Natural killer cell treated with Interleukin-12 subunit alpha and Interleukin-12 subunit beta and Interleukin-15 and Interleukin-18, amount 100 ng/mL, for 72 hours (primary cell): ENCODE results near the gene SIRT5. TPM values are rescaled to one million over a fixed set of nuclear protein-coding genes. Genes with fewer than 3 reads are reported as not detected.

Experiments used
- ATAC-seq, 2 donors: fragments of 150-1000 bp; cut with Tn5 transposase in 1 of 2; sonication (Bioruptor Pico), chemical (Tn5 transposase) in 1 of 2; 2 replicates each; pipeline ENCODE4 v1.10.0; 2021
- DNase-seq: peaks from one replicate; pipeline ENCODE4 v3.0.0; 2022; ENCODE audit warnings: low spot score
- H3K27ac Mint-ChIP-seq, 2 donors: 1 replicate in 1 of 2; 2 replicates in 1 of 2; pipeline ENCODE4 v1.8.0; 2022; ENCODE audit warnings: mixed read lengths in 2 of 2, mild to moderate bottlenecking in 1 of 2, moderate library complexity in 1 of 2
- H3K27me3 Mint-ChIP-seq, 2 donors: 1 replicate in 1 of 2; 2 replicates in 1 of 2; pipeline ENCODE4 v1.8.0; 2022; ENCODE audit warnings: mixed read lengths in 2 of 2
- H3K36me3 Mint-ChIP-seq: one replicate; pipeline ENCODE4 v1.8.0; 2022; ENCODE audit warnings: mixed read lengths
- H3K4me1 Mint-ChIP-seq, 2 donors: 1 replicate in 1 of 2; 2 replicates in 1 of 2; pipeline ENCODE4 v1.8.0; 2022; ENCODE audit warnings: low read depth in 2 of 2, mixed read lengths in 2 of 2, mild to moderate bottlenecking in 1 of 2
- H3K4me3 Mint-ChIP-seq: one replicate; pipeline ENCODE4 v1.8.0; 2022; ENCODE audit warnings: mixed read lengths
- H3K9me3 Mint-ChIP-seq: 2 replicates; pipeline ENCODE4 v1.8.0; 2022; ENCODE audit warnings: mixed read lengths
- total RNA-seq, 2 donors: library from RNA; stranded (reverse); gene quantifications; one replicate each; pipeline ENCODE4 v1.2.3, GENCODE V29; 2022

SIRT5 gene
- total RNA-seq = 1 to 10 TPM; 4.7 to 6.9 TPM

DNA sequence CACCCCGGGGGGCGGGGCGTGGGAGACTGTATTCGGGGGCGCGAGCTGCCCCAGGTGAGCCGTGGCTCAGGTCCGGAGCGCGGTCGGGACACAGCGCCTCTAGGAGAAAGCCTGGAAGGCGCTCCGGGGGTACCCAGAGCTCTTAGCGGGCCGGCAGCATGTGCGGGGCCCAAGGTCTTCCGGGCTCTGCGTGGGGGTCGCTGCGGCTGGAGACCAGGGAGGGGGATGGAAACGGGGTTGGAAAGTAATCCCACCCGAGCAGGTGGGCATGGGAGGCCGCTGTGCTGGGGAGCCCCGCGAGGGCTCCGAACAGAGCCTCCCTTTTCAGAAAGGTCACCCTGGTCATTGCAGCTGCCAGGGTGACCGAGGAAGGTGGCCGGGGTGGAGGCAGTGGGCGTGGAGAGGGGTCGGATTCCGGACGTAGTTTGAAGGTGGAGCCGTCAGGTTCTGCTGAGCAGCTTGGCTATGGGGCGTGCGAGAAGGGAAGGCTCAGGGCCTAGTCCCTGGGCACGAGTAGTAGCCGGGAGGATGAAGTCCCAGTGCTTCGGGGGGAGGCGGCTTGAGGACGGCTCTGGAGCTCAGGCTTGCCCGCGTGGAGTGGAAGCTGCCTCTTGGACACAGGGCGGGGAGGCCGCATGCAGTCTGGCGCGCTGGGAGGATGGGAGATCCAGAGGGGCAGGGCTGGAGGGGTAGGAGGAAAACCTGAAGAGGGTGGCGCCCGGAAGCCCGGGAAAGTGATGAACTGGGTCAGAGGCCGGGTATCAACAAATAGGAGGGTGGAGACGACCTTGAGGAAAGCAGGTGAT lies at the start of gene SIRT5:
Gene SIRT5 (plus strand): TSS at position 31 of the 806 bp plus-strand sequence. CDS start 9,510 bp downstream, outside the sequence.
- Mint-ChIP-seq H3K36me3 (no peaks in the 10 kb centered on the region), H3K27ac (peak within 1 kb of the TSS; percentile 92 to 94), H3K4me3 (peak within 1 kb of the TSS; percentile 94), H3K9me3 (no peaks in the 10 kb centered on the region), H3K4me1 (peaks cover 13 to 17% of the 10 kb centered on the region in 2 donors), H3K27me3 (no peaks in the 10 kb centered on the region)
- peak; percentile 80 to 86 for ATAC-seq
- DNase-seq = peak; percentile 82

DNA sequence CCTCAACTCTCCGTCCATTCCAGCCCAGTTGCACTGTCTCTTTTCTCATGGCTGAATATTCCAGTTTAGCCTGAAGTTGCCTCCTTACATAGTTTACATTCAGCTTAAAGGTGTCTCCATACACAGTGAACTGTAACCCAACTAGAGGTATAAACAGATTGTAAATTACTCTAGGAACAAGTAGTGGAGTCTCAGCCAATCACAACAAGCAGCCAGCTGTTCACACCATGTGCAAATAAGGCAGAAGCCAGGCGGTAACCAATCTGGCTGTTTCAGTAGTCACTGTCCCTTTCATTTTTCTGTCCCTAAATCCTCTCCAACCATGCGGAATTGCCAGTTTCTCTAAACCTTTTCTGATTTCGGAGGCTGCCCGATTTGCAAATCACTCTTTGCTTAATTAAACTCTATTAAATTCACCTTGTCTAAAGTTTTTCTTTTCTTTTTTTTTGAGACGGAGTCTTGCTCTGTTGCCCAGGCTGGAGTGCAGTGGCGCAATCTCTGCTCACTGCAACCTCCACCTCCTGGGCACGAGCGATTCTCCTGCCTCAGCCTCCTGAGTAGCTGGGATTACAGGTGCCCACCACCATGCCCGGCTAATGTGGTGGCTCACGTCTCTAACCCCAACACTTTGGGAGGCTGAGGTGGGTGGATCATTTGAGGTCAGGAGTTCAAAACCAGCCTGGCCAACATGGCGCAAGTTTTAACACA lies 49.4 kb upstream of the SIRT5 start:
- Mint-ChIP-seq H3K4me1 (peaks cover 13 to 14% of the 10 kb centered on the region in 2 donors), H3K9me3 (no peaks in the 10 kb centered on the region), H3K27me3 (no peaks in the 10 kb centered on the region), H3K4me3 (no peak overlapping the region), H3K36me3 (no peaks in the 10 kb centered on the region), H3K27ac (peak overlapping the region in 1 of 2 donors; percentile 80)
- DNase-seq (no peak), ATAC-seq (no peak)

DNA sequence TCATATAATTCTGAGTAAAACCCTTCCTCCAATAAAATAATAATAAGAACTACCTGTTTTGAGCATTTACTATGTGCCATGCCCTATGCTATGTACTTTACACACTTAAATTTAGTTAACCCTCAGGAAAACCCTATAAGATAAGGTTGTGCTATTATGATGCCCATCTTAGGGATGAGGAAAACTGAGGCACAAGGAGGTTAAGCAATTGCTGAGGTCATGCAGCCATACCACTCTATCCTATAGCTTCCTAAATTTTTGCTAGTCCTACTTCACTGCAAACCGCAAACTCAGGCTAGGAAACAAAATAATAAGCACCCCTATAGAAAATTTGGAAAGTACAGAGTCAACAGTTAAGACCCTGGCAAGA lies 48.1 kb upstream of the SIRT5 start:
- H3K9me3 Mint-ChIP-seq = no peaks in the 10 kb centered on the region
- no peaks in the 10 kb centered on the region for H3K36me3 Mint-ChIP-seq
- peak overlapping the region in 1 of 2 donors; percentile 80 for H3K27ac Mint-ChIP-seq
- no peak for ATAC-seq
- DNase-seq = no peak
- H3K4me1 Mint-ChIP-seq = peaks cover 13 to 14% of the 10 kb centered on the region in 2 donors
- H3K27me3 Mint-ChIP-seq = no peaks in the 10 kb centered on the region
- peak overlapping the region; percentile 16 for H3K4me3 Mint-ChIP-seq

DNA sequence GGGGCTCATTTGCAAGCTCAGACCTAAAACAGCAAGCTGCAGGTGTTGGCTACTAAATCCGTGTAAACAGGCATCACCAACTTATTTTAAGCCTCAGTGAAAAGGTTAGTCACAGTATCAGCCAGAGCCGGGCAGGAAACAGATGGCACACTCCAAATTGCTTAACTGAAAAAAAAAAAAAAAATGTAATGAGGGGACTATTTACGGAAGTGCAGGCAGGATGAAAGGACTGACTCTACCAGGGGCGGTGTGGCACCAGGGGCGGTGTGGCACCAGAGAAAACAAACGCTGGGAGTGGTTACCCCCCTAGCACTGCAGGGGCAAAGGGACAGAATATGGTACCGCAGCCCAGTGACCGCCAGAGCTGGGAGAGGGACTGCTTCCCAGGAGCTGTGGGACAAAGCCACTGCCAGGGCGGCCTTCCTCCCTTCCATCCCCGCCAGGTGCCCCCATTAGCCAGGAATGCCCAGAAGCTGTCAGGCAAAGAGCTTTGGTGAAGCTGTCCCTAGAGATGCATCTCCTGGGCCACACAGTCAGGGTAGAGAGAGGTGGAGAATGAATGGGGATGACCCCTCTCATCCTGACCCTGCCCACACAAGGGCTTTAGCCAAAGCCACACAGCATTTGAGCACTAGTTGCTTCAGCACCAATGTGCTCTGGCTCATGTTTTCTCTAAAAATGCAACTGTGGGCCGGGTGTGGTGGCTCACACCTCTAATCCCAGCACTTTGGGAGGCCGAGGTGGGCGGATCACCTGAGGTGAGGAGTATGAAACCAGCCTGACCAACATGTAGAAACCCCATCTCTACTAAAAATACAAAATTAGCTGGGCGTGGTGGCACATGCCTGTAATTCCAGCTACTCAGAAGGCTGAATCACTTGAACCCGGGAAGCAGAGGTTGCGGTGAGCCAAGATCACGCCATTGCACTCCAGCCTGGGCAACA lies 47.4 kb upstream of the SIRT5 start:
- Mint-ChIP-seq H3K27me3 (no peaks in the 10 kb centered on the region), H3K27ac (peak overlapping the region in 1 of 2 donors; percentile 80)

GRCh38 chr6:13527671-13528056 lies 46.7 kb upstream of the SIRT5 start:
- Mint-ChIP-seq H3K4me3 (no peak overlapping the region), H3K4me1 (peaks cover 13 to 14% of the 10 kb centered on the region in 2 donors), H3K27ac (no peak overlapping the region), H3K36me3 (no peaks in the 10 kb centered on the region), H3K9me3 (no peaks in the 10 kb centered on the region), H3K27me3 (no peaks in the 10 kb centered on the region)
- DNase-seq = no peak
- ATAC-seq = no peak

More for the DNA sequence above, 47.4 kb upstream of the SIRT5 start:
- Mint-ChIP-seq H3K36me3 (no peaks in the 10 kb centered on the region), H3K4me3 (peak overlapping the region; percentile 16), H3K4me1 (peaks cover 13 to 14% of the 10 kb centered on the region in 2 donors), H3K9me3 (no peaks in the 10 kb centered on the region)
- peak; percentile 63 to 84 for ATAC-seq
- no peak for DNase-seq

DNA sequence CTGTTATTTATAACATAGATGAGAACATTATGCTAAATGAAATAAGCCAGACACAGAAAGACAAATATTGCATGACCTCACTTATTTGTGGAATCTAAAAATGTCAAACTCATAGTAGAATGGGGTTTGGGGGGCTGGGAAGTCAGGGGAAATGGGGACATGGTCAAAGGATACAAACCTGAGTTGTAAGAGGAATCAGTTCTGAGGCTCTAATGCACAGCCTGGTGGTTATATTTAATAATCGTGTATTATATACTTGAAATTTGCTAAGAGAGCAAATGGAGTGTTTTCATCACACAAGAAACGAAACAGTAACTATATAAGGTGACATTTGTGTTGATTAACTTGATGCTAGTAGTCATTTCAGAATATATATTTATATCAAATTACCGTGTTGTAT lies 46.2 kb upstream of the SIRT5 start:
- Mint-ChIP-seq H3K9me3 (no peaks in the 10 kb centered on the region), H3K27ac (no peak overlapping the region), H3K36me3 (no peaks in the 10 kb centered on the region), H3K4me3 (no peak overlapping the region), H3K4me1 (peaks cover 13 to 14% of the 10 kb centered on the region in 2 donors), H3K27me3 (no peaks in the 10 kb centered on the region)
- ATAC-seq (no peak), DNase-seq (no peak)

DNA sequence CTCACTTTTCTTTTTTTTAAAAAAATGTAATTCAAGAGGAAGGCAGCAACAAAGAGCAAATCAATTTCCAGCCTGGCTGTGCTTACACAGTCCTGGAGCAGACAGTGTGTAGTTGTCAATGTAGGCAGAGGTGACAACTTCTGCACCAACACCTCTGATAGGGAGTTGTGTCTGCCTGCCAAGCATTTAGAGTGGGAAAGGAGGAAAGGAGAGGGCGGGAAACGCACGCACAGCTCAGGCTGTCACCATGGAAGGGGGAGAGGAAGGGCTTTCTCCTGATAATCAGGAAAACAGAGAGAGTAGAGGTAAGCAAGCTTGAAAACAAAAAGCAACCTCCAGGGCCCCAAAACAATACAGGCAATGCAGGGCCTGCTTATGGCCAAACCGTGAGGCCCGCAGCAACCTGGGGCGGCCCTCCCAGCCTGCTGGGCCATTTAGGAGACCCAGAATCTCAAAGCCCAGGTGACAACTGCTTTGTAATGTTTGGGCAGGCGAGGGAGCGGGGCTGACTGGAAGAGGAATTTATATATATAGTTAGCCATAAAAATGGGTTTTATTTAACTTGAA lies 45.5 kb upstream of the SIRT5 start:
- H3K4me1 Mint-ChIP-seq = peaks cover 13 to 14% of the 10 kb centered on the region in 2 donors
- no peaks in the 10 kb centered on the region for H3K9me3 Mint-ChIP-seq
- H3K27ac Mint-ChIP-seq = no peak overlapping the region

DNA sequence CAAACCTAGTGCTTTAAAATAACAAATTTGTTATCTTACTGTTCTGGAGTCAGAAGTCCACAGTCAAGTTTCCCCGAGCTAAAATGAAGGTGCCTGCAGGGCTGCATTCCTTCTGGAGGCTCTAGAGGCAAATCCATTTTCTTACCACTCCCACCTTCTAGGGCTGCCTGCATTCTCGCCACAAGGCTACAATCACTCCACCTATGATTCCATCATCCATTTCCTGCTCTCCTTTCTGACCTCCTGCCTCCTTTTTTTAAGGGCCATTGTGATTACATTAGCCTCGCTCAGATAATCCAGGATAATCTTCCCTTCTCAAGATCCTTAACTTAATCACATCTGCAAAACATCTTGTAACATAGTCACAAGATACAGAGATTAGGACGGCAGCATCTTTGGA lies 42.4 kb upstream of the SIRT5 start:
- no peak overlapping the region for H3K4me3 Mint-ChIP-seq
- H3K4me1 Mint-ChIP-seq = peaks cover 1 to 5% of the 10 kb centered on the region in 2 donors
- no peak overlapping the region for H3K27ac Mint-ChIP-seq
- no peak for DNase-seq
- no peak for ATAC-seq
- no peaks in the 10 kb centered on the region for H3K9me3 Mint-ChIP-seq
- no peaks in the 10 kb centered on the region for H3K27me3 Mint-ChIP-seq
- H3K36me3 Mint-ChIP-seq = no peaks in the 10 kb centered on the region

More for the DNA sequence above, 45.5 kb upstream of the SIRT5 start:
- H3K27me3 Mint-ChIP-seq = no peaks in the 10 kb centered on the region
- H3K36me3 Mint-ChIP-seq = no peaks in the 10 kb centered on the region
- ATAC-seq (no peak), DNase-seq (no peak)
- H3K4me3 Mint-ChIP-seq = no peak overlapping the region

DNA sequence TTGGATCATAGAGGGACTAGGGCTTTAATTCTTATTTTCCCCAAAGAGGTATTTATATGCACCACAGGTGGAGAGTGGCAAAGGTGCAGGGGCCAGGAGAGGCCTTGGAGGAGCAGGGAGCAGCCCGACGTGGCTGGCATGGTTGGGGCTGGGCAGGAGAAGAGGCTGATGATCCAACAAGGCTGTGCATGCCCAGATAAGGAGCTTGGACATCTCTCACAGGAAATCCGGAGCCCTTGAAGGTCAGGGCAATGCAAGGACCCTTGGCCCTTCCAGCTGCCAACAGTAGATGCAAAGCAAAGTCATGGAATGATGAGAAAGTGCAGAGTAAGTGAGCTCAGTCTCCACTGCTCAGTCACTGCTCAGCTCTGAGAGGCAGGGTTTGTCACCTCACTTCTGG lies 39.9 kb upstream of the SIRT5 start:
- no peaks in the 10 kb centered on the region for H3K36me3 Mint-ChIP-seq
- no peaks in the 10 kb centered on the region for H3K4me1 Mint-ChIP-seq
- no peaks in the 10 kb centered on the region for H3K27me3 Mint-ChIP-seq
- no peak for DNase-seq
- no peak overlapping the region for H3K4me3 Mint-ChIP-seq
- no peak overlapping the region for H3K27ac Mint-ChIP-seq
- ATAC-seq = no peak
- H3K9me3 Mint-ChIP-seq = no peaks in the 10 kb centered on the region

DNA sequence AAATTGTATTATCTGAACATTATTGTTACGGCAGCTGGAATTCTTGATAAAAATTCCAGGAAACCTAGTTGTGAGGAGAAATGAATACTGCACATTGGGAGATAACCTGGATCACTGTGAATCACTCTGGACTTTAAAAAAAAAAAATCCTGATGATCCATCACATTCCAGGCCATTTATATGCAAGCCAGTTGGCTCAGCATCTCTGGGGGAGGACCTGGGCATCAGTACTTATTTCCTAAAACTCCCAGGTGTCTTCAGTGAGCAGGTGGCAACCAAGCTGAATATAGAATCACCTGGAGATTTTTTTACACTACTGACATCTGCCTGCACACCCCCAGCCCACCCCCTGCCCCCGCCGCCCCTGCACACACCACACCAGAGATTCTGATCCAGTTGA lies 39.1 kb upstream of the SIRT5 start:
- Mint-ChIP-seq H3K4me3 (no peak overlapping the region), H3K9me3 (no peaks in the 10 kb centered on the region), H3K27ac (no peak overlapping the region), H3K27me3 (no peaks in the 10 kb centered on the region), H3K36me3 (no peaks in the 10 kb centered on the region), H3K4me1 (no peaks in the 10 kb centered on the region)
- ATAC-seq (no peak), DNase-seq (no peak)

- Mint-ChIP-seq H3K9me3 (no peaks in the 10 kb centered on the region), H3K4me3 (no peak overlapping the region), H3K4me1 (no peaks in the 10 kb centered on the region), H3K27me3 (no peaks in the 10 kb centered on the region), H3K27ac (no peak overlapping the region), H3K36me3 (no peaks in the 10 kb centered on the region)
- DNase-seq (no peak), ATAC-seq (no peak)
Observed at GRCh38 chr6:13536796-13537526, 37.4 kb upstream of the SIRT5 start.

- no peak overlapping the region for H3K27ac Mint-ChIP-seq
- H3K36me3 Mint-ChIP-seq = no peaks in the 10 kb centered on the region
- ATAC-seq (no peak), DNase-seq (no peak)
- no peaks in the 10 kb centered on the region for H3K9me3 Mint-ChIP-seq
- H3K4me1 Mint-ChIP-seq = no peaks in the 10 kb centered on the region
- no peak overlapping the region for H3K4me3 Mint-ChIP-seq
- no peaks in the 10 kb centered on the region for H3K27me3 Mint-ChIP-seq
Observed at GRCh38 chr6:13537527-13537897, 36.9 kb upstream of the SIRT5 start.

- Mint-ChIP-seq H3K27ac (no peak overlapping the region), H3K4me3 (no peak overlapping the region), H3K36me3 (no peaks in the 10 kb centered on the region), H3K9me3 (no peaks in the 10 kb centered on the region), H3K4me1 (no peaks in the 10 kb centered on the region), H3K27me3 (no peaks in the 10 kb centered on the region)
- DNase-seq = no peak
- ATAC-seq = no peak
Observed at GRCh38 chr6:13538084-13538483, 36.3 kb upstream of the SIRT5 start.
